H4 (cell line): ENCODE data around the gene ELP4. TPM values are rescaled to one million over a fixed set of nuclear protein-coding genes. Genes with fewer than 3 reads are reported as not detected.

Experiments used
- DNase-seq: peaks from one replicate; pipeline ENCODE4 v3.0.0-alpha.2; 2015; ENCODE audit warnings: low spot score
- total RNA-seq: library from RNA; depleted of rRNA; stranded (reverse); fragments of >200 nt; shearing (Covaris generic); gene quantifications from 2 replicates; pipeline ENCODE4 v1.2.3, GENCODE V29; 2014

ELP4 gene
- total RNA-seq, 1 experiment from 2014 or later = 52.8 TPM

DNA sequence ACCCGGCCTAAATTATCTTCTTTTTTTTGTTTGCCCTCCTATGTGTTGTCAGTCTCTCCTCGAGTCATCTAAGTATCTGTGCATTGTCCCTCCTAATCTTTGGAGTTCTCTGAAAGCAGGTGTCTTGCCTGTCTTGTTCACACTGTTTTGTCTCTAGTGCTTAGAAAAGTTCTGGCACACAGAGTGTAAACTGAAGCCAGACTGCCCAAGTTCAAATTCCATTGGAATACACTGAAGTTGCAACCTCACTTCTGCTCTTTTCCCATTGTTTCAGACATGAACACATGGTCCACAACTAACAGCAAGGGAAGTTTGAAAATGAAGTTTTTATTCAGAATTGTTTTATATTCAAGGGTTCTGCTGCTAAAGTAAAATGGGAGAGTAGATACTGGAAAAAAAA is 262.8 kb downstream of the ELP4 start:
- no peak for DNase-seq

- no peak for DNase-seq
Observed at GRCh38 chr11:31779374-31779791, 269.8 kb downstream of the ELP4 start.

- DNase-seq = no peak
Observed at GRCh38 chr11:31780078-31780477, 270.5 kb downstream of the ELP4 start.

DNA sequence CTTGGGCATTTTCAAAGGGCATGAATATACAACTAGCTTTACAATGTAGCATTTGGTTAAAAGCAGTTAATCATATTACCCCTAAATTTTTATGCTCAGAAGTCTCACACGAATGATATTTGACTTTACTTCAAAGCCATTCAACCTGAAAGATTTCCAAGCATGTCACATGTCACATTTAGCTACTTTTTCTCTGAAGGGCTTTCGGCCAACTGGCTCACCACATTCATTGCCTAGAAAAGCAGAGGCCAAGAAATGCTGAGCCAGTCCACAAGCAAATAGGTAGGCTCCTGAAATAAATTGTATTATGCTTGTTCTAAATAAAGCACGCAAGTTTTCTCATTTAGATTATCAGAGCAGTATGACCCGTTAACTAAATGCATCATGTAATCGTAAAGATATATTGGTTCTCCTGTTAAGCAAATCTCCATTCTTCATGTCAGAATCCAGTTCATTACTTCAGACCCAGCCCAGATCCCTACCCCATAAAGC is 271.0 kb downstream of the ELP4 start:
- DNase-seq = no peak

DNA sequence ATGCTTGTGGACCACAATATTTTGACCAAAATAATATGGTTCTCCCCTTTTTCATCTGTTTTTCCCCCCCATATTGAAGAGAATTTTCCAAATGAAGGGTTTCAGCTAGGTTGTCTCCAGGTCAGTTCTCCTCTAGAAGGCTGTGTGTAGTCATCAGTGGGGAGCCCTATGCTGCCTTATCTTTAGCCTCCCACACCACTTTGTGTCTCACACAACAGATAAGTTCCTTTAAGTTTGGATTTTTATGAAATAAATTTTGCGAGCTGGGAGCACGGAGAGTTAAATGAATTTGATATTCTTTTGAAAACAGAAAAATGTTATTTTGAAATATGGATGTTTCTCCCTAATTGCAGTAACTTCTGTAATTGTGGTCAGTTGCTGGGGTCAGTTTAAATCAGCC is 272.7 kb downstream of the ELP4 start:
- DNase-seq = no peak

GRCh38 chr11:31783252-31783651 is 273.7 kb downstream of the ELP4 start:
- DNase-seq = no peak

DNA sequence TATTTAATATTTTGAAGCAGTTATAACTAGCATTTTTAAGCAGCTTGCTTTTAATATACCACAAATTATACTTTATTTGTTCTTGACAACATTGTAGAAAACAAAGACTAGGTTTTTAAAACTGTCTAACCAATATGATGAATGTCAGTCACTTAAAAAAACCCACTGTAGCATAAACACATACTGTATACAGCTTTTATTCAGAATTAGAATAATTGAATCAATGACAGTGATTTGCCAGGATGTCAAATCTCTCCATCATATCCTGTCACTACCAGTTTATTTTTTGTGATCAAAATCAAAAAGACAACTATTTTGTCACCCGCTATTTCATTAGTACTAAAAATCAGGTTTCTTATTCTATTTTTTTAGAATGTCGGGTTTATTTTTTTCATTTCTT is 275.0 kb downstream of the ELP4 start:
- DNase-seq = no peak

GRCh38 chr11:31786996-31787685 is 277.6 kb downstream of the ELP4 start:
- DNase-seq = no peak

DNA sequence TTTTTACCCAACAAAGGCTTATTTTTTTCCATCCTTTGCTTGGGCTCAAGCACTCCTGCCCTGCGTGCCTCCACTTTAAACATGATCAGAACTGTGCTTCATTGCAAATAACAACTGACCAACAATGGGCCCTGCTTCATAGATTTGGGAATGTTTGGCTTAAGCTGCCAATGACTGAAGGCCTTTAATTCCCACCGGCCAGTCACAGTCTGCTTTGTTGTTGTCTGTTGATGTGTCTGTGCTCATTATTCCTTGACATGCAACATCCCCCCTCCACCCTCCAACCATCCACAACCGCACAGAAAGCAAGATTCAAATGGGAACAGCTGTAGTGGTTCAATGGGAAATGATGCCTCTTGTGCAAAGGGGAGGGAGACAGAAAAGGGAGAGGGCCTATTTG is 278.5 kb downstream of the ELP4 start:
- no peak for DNase-seq

DNA sequence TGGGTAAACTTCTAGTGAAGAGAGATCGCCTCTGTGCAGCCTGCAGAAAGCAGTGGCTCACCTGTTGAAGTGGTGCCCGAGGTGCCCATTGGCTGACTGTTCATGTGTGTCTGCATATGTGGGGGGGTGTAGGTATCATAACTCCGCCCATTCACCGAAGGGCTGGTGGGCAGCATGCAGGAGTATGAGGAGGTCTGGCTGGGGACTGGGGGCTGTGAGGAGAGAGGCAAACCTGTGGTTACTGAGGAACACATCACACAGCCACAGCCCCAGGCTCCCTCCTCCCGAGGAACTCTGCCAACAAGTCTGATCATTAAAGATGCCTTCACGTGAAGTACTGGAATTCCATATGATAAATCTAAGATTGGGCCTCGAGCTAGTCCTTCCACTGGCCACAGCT is 281.1 kb downstream of the ELP4 start:
- no peak for DNase-seq

- DNase-seq = no peak
Observed at GRCh38 chr11:31792036-31792435, 282.5 kb downstream of the ELP4 start.

- DNase-seq = no peak
Observed at GRCh38 chr11:31792456-31792855, 282.9 kb downstream of the ELP4 start.

GRCh38 chr11:31793264-31793663 is 283.7 kb downstream of the ELP4 start:
- no peak for DNase-seq

DNA sequence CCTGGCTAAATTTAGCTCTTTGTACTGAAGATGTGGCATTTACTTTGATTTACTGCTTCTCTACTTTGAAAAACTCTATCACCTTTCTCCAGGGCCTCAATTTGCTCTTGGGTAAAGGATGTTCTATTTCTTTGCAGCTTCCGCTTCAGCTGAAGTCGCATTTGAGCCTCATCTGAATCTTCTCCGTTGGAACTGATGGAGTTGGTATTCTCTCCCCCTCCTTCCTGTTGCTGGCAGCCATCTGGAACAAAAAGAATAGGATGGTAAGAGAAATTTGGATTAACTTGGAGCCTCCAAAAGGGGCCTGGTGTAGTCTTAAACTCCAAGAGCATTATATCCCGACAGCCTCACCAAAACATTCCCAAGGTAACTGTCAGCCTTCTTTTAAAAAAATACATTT is 285.0 kb downstream of the ELP4 start:
- no peak for DNase-seq

DNA sequence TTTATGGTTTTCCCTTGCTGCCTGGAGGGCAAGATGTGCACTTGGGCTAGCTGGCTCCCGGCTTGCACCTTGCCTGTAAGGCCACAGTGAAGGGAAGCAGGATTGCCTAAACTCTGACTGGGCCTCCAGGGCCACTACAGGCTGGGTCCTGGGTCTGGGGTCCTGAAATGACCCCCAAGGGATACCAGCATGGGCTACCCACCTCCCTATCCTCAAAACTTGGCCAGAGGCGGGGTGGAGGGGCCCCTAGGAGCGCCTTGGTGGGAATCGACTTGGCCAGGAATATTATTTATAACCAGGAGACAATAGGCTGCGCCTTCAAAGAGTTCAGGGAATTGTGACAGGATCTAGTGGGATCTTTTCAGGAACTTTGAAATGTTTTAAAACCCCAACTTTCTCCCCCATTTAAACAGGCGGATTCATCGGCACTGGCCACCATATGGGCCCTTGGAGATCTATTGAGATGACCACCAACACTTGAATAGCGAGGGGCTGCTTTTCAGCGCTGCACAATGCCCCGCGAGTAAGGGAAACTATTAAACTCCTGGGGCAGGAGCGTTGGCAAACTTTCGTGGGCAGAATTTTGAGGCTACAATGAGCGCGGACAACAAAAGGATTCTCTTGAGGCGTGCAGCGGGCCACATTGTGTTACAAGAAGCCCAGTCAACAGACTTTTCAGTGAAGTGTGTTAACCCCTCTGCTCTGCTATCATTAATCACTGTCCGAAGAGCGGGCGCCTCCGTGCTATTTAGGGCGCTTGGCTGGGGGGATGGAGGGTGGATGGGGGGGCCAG is 286.3 kb downstream of the ELP4 start:
- no peak for DNase-seq

DNA sequence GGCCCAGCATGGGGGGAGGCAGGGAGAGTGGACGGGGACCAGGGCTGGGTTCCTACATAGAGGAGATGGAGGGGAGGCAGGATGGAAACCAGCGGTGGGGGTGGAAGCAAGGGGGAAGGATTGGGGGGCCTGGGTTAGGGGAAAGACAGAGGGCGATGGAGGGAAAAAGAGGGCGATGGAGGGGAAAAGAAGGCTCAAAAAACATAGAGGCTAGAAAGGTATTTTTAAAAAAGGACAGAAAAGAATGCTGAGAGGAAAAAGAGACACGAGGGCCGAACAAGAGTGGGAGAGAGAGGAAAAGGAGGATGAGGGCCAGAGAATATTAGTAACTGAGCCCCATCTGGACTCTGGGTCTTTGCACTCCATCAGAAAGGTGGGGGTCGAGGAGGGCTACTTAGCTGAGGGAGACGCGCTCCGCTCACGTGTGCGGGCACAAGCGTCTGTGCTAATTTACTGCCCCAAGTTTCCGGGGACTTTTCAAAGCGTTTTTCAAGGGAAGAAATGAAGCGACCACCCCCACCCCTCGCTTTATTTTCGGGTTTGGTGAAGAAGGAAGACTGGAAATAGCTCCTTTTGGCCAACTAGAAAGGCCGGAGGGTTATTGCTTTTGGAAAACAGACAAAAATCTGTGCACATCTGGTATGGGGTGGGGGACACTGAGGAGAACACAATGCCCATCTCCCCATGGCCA is 287.1 kb downstream of the ELP4 start:
- no peak for DNase-seq

GRCh38 chr11:31797190-31798056 is 287.9 kb downstream of the ELP4 start:
- no peak for DNase-seq

DNA sequence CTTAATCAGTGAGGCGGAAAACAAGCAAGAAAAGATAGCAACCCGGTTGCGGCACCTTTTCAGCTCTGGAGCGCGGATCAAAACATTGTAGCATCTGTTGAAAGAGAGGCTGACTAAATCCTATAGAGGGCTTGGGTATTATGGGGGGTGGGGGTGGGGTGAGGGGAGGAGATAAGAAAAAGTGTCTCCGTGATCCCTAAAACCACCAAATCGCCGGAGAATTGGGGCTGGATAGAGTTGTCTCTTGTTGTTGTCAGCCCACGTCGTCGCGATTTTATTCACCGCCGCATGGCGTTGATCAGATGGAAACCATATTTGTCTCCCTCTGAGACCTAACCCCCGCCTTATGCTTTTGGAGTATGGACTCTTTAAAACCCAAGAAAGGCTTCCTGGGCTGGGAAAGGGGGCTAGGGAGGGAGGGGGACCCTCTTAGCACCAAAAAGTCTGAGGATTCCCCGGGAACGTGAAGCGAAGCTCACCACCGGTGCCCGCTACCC is 288.5 kb downstream of the ELP4 start:
- DNase-seq = no peak

GRCh38 chr11:31798554-31799434 is 289.2 kb downstream of the ELP4 start:
- DNase-seq = no peak
